ENCODE results near the gene EGFLAM.

EGFLAM gene

DNA sequence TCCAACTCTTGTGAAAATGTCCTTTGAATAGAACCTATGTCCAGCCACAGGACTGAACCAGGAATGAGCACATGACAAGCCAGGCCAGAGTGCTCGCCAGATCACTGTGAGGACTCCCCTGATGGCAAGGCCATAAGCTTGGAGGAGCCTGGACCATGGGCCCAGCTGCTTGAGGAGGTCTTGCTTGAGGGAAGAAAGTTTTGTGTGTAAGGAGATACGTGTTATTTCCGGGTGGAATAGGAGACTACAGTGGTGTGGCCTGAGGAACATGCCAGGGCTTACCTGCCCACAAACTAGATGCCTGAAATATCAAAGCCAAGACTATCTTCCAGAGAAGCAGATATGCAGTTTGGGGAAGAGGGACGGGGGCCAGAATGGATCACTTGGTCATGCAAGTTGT, 213.3 kb downstream of the EGFLAM start:
- DNase-seq (ENCODE audit: low spot score): no peak

DNA sequence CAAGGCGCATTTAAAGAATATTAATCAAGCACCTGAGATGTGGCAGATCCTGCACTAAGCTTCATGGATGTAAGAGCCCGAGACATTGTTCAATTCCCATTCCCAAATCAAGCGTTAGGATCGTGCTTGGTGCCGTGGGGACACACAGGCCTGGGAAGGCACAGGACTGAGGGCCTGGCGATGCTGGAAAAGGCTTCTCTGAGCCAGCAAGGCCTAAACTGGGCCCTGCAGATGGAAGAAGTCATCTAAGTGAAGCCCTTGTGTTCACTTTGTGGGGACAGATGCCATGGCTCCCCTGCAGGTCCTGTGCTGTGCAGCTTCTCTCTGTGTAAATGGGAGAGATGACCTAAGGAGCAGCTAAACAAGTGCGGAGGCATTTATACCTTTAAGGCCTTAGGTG, 214.2 kb downstream of the EGFLAM start:
- no peak for DNase-seq (ENCODE audit: low spot score)

DNA sequence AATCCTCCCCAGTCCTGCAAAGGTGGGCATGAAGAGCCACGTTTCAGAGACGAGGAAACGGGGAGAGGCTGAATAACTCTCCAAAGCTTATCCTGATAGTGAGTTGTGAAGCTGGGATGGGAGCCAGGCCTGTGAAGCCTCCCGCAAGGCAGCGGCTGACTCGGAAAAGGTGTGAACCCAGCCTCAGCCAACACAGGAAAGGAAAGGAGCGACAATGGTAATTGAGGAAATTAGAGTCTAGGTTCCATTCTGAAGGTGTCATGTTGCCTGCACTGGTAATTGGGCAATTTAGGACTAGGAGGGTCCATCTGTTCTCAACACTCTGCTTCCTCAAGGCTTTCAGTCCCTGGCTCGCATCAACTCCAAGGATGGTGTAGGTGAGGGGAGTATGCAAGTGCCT, 214.6 kb downstream of the EGFLAM start:
- peak; percentile 76 for DNase-seq (ENCODE audit: low spot score)

DNA sequence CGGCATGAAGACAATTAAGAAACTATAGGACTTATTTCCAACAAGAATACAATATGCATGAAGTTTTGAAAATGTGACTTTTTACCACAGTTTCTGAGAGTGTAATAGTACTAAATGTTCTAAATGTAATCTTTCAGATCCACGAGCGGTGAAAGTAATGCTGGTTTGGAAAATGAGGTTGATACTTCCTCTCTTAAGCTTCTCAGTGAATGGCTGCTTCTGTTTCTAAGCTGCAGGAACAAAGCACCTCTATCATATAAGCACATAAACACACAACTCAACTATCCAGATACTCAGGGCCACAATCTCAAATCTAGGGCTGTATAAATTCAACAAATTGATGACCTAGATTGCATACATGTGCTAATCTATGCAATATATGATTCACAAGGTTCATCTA, 219.8 kb downstream of the EGFLAM start:
- no peak for DNase-seq (ENCODE audit: low spot score)

DNA sequence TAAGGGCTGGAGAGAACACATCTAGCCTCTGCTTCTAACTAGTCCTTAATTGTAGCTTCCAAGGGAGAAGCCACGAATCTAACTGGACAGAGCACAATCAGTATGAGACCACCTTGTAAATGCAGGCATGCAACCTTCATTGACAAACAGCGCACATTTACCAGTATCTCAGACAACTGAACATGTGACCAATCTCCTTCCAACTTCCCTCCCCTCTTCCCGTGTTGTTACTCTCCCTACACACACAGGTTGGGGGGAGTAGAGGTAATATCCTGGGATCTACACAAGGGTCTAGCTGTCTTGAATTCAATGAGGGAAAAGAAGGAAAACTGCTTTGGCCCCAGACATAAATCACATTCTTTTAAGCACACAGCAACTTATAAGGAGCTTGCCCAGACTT, 220.5 kb downstream of the EGFLAM start:
- no peak for DNase-seq (ENCODE audit: low spot score)

- DNase-seq (ENCODE audit: low spot score): no peak
These were observed 221.1 kb downstream of the EGFLAM start for GRCh38 chr5:38479315-38479904.

DNA sequence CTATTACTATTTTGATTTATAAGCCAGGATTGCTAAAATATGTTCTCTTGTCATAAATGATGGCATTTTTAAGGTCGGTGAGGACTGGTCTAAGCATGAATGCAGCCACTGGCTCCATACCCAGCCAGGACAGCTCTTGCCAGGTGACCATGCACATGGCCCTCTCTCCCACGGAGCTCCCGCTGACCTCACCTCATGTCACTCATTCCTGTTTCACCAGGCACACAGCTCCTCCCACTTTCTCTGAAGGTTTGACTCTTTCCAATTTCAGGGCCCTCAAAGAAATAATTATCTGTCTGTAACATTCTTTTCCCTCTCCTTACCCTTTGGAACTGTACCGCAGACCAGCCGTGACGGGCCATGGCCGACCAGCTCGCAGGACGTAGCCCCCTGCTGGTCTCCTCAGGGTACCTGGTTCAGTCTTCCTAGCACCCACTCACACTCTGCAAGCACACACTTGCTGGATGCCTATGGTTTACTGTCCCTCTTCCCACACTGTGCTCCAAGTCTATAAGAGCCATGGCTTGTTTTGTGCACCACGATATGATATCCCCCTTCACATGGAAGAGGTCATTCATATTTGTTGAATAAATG, 225.5 kb downstream of the EGFLAM start:
- no peak for DNase-seq (ENCODE audit: low spot score)

DNA sequence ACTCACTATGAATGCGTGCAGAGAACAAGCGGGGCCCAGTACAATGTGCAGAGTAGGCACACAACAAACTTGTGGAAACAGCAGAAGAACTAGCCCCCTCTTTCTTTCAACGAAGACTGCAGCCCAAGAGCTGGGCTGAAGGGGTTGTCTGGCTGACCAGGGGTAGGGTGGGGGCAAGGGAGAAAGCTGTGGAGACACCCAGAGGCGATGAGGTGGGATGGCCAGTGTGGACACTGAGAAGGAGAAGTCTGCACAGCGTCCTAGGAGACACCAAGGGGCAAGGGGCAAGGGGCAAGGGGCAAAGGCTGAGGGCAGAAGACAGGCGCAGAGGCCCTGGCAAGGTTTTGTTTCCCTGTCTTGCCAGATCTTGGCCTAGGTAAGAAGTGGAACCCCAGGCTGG, 235.8 kb downstream of the EGFLAM start:
- DNase-seq (ENCODE audit: low spot score): no peak

GRCh38 chr5:38494763-38495162, 236.4 kb downstream of the EGFLAM start:
- no peak for DNase-seq (ENCODE audit: low spot score)

DNA sequence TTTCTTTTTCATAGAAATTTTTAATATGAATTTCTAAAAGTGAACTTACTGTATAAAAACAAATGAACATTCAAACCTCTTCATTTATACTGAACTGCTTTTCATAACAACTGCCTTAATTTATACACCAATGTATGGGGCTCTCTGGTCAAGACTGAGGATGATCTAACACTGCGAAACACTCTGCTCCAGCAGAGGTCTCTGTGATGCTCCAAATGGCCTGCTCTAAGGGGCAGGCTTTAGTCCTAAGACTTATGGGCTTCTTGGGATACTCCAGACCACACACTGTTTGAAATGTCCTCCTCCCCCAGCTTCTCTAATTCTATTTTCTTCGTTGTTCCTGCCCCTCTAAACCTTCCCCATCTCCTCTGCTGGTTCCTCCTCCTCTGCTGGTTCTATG, 239.6 kb downstream of the EGFLAM start:
- DNase-seq (ENCODE audit: low spot score): peak; percentile 6

- no peak for DNase-seq (ENCODE audit: low spot score)
These were observed 242.4 kb downstream of the EGFLAM start for GRCh38 chr5:38500573-38501260.

DNA sequence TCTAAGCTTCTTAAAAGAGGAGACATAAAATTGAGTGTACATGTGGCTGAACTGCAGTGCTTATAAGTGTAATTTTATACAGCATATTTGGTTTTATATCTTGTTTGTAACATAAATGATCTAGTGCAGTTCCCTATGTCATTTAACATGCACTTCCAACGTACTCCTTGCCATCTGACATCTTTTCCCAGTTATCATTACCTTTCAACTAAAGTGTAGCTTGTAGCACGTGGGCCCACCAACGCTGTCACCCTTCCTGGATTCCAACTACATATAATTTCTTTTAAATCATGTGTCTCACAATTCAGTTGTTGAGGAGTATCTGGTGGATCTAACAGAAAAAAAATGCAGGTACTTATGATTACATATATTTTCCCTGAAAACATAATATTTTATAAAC, 247.9 kb downstream of the EGFLAM start:
- no peak for DNase-seq (ENCODE audit: low spot score)

GRCh38 chr5:38509185-38509584, 250.8 kb downstream of the EGFLAM start:
- DNase-seq (ENCODE audit: low spot score): no peak
